ENCODE results near the gene FN1.
A peak's percentile ranks its signal among the peaks of the same experiment; 100 is the strongest.
"Not testable (repeated sequence)": the region's sequence is repeated elsewhere in the genome, so short reads cannot be mapped to it uniquely, and the experiment has no call there.

The FN1 gene

GRCh38 chr2:215324811-215325210 lies 111.1 kb downstream of the FN1 start:
- no peak for DNase-seq

GRCh38 chr2:215320679-215321078 lies 115.2 kb downstream of the FN1 start:
- no peak for DNase-seq

GRCh38 chr2:215320102-215320501 lies 115.8 kb downstream of the FN1 start:
- no peak for DNase-seq

GRCh38 chr2:215319500-215319899 lies 116.4 kb downstream of the FN1 start:
- no peak for DNase-seq

GRCh38 chr2:215316336-215316735 lies 119.5 kb downstream of the FN1 start:
- no peak for DNase-seq

GRCh38 chr2:215315301-215315700 lies 120.6 kb downstream of the FN1 start:
- no peak for DNase-seq

GRCh38 chr2:215314896-215315295 lies 121.0 kb downstream of the FN1 start:
- DNase-seq: no peak

GRCh38 chr2:215313255-215313613 lies 122.6 kb downstream of the FN1 start:
- no peak for DNase-seq

- DNase-seq: peak; percentile 87
Measured at GRCh38 chr2:215311625-215312396, 124.1 kb downstream of the FN1 start, which contains the start of gene ATIC. TSS of gene ATIC (plus strand) at chr2:215312059. CDS start at chr2:215312143, 84 bp downstream.

- DNase-seq: not testable (repeated sequence)
Measured at GRCh38 chr2:215311259-215311624, 124.6 kb downstream of the FN1 start.
